ENCODE measurements around the gene FRY.

Gene FRY

DNA sequence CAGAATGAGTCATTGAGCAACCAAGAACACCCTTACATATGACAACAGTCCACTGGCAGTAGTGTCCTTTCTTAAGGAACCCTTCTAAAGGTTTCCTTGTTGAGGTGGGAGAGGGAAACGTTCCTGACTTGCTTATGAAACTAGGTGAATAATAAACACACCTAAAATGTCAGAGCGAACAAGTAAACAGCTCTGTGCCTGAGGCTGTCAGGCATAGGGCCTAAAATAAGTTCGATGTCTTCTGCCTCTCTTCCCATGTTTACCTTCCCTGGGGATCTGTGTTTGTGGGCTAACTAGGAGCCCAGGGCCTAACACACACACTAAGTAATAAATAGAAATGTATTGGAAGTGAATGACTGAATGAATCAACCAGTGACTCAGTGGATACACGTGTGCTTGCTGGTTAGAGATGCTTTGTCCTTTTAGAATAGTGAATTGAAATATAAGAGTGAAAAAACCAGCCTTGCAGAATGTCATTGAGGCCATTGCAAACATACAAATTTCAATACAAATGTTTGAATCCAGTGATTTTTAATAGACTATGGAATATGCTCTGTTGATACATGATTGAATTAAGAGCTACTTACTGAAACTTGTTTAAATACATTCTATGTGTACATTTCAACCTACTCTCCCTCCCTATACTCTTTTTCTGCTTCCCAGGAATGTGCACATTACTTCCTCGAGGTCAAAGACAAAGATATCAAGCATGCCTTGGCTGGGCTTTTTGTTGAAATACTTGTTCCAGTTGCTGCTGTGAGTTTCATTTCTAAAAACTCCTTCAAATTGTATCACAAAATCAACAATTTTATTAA, 102.9 kb downstream of the FRY start:
- no peak for DNase-seq (ENCODE audit: low spot score)

DNA sequence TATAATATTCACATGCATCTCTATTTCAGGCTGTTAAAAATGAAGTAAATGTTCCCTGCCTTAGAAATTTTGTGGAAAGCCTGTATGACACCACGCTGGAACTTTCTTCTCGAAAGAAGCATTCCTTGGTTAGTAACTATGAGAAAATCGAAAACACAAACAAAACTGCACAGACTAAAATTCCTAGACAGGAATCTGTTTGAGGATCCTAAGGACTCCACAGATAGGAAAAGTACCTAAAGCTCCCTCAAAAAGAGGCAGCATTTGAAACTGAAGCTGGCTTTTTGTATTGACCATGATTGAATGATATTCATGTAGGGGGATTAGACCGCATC, 103.4 kb downstream of the FRY start:
- no peak for DNase-seq (ENCODE audit: low spot score)

DNA sequence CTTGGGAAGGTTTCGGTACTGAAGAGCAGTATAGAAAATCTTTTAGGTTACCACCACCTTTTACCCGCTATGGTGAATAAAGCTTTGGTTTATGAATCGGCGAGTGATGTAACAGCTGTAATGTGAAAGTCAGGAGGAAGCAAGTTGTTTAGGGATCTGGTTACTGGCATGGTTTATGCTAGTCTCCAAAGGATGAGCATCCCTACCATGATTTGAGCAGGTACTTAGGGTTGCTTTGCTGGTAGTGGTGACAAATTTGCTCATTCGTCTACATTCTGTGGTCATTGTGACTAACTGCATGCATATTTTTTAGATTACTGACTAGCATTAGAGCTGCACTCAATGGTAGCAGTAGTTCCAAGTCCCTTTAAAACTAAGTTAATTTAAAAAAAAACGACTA, 104.1 kb downstream of the FRY start:
- DNase-seq (ENCODE audit: low spot score) = no peak

DNA sequence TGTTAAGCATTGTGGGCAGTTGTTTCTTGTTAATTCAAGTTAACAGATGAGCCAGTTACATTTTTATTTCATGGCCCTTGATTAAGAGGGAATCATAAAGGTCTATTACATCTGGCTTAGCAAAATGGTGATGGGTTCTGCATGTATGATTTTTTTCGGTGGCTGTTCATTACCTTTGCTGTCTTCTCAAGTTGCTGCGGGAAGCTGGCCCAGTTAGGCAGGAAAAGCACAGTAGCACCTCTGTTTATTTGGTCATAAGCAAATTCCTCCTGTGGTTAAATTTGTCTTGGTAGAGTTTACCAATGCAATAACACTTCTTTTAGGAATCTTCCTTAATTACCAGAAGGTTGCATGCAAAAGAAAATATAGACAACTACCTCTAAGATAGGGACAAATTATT, 104.5 kb downstream of the FRY start:
- DNase-seq (ENCODE audit: low spot score) = no peak

DNA sequence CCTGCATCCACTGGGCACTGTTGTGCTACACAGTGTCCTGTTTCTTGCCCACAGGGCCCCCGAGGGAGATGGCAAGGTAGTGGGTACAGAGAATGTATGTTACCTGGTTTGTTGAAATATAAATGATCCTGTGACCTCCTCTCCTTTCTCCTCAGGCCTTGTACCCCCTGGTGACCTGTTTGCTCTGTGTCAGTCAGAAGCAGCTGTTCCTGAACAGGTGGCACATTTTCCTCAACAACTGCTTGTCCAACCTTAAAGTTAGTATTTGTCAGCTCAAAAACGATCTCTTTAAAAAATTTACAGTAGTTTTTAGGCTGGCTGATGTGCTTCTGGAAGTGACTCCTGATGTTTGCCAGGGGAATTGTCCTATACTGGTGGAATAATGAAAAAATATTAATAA, 105.1 kb downstream of the FRY start:
- no peak for DNase-seq (ENCODE audit: low spot score)

DNA sequence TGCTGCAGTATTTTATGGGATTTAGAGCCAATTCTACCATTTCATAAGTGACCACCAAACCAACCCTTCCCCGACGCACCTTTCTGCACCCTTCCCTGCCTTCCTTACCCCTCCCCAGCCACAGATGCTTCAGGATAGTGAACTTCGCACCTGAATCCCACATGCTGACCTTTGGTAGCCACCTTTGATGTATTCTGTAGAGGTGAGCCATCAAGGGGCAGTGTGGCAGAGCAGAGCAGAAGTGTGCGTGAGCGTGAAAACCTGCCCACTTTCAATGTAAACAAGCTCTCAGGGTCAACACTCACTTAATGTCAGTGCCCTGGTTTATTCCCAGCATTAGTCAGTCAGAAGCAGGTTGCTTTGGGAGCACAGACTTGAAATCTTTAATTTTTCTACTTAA, 107.7 kb downstream of the FRY start:
- DNase-seq (ENCODE audit: low spot score) = no peak

DNA sequence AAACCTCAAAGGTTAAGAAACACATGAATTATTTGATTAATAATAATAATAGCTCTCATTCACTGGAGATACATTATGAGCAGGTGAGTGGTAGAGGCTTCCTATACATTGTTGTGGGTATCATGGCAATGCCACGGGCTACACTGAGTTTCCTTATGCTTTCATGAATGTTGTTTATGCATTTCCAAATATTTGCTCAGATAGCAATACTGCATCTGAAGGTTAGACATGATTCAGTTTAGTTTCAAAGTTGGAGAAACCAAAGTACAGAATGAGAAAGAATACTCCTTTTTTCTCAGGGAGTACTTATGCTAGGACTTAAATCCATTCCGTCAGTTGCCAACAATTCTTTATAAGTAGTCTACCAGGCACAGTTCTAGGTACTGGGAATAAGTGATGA, 108.5 kb downstream of the FRY start:
- no peak for DNase-seq (ENCODE audit: low spot score)

DNA sequence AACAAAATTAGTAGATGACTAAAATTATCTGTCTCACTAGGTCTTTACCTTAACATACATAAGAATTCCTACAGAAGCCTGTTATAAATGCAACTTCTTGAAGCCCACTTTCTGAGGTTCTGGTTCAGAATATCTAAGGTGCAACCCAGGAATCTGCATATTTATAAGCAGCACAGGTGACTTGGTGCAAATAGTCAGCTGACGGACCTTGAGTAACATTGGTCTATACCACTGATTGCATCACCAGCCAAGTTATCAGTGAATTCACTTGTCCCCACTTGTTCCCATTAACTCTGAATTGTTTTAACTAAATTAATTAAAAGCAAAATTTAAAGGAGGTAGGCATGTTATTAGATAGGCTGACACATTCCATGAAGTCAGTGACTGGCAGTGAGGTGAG, 109.9 kb downstream of the FRY start:
- DNase-seq (ENCODE audit: low spot score) = no peak

DNA sequence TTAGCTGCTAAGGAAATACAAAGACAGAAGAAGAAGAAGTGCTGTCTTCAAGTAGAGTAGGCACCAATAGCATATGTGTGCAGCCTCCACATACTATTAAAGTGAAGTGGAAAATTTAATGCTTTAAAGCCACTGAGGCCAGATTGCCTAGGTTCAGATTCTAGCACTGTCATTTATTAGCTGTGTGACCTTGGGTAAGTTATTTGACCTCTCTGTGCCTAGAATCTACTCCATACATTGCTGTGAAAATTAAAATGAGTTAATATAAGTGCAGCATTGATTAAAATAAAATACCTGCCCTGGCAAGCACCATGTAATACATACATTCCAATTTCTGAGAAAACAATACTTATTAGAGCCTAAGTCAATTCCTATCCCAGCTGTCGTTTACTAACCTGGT, 110.5 kb downstream of the FRY start:
- DNase-seq (ENCODE audit: low spot score) = no peak

DNA sequence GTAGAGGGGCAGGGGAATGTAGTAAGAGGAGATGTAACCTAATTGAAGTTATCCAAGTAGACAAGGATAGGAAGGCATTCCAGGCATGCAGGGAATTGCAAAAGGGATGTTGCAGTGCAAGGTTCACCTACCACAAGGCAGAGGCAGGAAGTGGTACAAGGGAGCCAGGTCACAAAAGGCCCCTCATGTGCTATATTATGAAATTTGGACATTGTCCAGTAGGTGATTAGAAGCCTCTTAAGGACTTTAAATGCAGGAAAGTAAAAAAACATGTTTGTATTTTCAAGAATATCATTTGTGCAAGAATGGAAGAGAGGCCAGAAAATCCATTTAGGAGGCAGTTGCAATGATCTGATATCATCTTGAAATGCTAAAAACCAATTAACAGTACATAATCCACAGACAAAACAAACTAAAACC, 111.4 kb downstream of the FRY start:
- DNase-seq (ENCODE audit: low spot score) = no peak

DNA sequence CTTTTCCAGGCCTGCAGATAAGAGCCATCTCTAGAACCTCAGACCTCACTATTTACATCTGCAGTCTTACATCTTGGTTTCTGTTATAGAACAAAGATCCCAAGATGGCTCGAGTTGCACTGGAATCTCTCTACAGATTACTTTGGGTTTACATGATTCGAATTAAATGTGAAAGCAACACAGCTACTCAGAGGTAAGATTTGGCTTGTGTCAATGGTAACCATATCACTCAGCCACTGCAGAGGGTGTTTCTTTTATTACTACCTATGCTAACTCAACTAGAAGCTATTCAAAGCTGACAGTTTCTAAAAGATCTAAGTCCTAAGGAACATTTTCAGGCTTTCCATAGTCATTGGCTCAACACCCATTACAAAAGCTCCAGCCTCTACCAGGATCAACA, 115.6 kb downstream of the FRY start:
- DNase-seq (ENCODE audit: low spot score) = no peak

DNA sequence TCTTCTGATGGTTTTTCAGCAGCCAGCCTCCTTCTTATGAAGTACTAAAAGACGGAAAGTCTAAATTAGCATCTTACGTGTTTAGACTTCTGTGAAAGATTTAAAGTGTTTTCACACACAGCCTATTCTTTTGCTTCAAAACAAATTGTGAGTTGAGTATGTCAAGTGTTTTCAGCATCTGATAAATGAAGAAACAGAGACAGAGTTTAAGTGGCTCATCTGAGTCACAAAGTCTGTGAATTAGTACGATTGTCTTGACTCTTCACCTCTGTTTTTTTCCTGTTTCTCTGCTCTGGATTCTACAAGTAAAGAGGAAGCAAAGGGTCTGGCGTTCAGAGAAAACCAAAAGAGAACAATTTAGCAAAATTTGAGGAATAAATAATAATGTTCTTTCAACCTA, 116.4 kb downstream of the FRY start:
- DNase-seq (ENCODE audit: low spot score) = no peak

DNA sequence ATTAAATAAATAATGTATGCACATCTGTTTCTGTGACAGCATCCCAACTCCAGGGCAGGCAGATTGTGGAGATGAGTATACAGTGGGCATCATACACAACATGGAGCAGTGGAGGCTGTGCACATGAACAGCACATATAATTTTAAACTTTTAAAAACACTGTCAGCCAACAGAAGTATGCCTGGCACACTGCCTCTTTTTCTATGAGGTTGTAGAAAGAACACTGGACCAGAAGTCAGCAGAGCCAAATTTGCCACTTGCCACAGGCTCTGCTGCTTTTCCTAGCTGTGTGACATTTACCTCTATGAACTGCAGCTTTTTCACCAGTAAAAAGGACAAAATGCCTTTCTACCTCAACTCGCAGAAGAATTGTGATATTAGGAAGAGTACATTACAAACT, 118.7 kb downstream of the FRY start:
- no peak for DNase-seq (ENCODE audit: low spot score)

DNA sequence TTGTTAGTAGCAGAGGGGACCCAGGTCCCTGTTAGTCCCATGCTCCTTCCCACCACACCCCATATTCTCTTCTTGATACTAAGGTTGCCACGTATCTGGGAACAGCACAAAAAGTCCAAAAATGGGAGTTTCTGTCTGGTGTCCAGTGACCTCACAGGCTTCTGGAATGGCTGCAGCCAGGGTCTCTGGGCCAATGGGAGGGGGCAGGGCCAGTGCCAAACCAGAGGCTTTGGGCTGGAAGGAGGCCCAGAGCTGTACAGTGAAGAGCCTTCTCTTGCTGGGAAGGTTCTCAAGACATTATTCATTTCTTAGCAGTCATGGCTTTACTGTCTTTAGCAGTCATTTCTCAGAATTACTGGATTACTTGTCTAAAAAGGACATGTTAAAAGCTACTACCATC, 119.2 kb downstream of the FRY start:
- DNase-seq (ENCODE audit: low spot score) = no peak

DNA sequence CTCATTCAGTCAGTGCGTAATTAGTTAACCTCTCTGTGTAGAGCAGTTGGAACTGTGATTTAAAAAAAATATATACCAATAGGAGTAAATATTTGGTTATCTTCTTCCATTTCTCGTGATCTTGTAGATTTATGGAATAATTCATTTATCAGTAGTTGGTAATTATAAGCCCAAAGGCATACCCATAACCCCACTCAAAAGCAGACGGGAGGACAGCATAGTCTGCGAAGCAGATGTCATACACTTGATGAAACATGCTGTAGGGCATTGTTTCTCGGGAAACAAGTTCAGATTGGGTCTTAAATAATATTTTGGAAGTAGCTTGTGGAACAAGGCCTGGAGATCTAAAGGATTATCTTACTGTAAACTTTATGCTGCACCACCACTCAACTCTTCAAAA, 119.7 kb downstream of the FRY start:
- DNase-seq (ENCODE audit: low spot score) = no peak

DNA sequence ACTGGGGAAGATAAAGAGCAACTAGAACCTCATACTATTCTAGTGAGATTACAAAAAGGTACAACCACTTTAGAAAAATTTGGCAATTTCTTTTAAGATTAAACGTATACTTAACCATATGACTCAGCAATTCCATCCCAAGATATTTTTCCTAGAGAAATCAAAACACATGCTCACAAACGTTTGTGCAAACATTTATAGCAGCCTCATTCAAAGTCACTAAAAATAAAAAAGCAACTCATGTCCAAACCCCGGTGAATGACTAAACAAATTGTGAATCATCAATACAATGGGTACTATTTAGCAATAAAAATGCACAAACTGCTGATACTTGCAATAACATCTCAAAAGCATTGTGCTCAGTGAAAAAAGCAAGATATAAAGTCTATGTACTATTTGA, 121.5 kb downstream of the FRY start:
- DNase-seq (ENCODE audit: low spot score) = no peak

DNA sequence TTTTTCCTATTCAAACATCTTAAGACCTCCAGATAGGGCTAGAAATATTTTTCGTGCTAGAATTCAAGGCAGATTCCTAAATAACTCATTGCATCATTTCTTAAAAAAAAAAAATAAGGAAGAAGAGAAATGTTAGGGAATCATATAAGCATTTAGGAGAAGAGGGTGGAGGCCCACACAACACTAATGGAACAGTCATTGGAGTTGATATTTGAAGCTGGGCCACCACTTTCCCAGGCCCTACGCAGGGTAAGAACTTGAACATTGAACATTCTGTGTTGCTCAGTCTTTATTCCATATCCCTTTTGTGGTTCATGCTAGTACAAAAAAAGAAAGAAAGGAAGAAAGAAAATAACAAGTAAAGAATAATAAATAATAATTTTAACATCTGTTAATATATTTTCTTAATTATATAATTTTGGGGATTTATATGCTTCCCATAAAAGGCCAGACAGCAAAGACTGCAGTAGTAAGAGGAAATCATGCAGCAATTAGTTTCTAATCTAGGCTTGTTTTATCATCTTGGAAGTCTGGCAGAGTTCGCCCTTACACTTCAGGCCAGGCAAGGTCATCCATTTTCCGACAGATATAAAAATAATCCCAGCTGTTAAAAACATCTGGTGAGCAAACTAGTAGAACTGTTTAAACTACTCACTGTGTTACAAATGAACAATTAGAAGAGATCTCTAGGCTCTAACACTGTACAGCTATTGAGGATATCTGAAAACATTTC, 127.7 kb downstream of the FRY start:
- DNase-seq (ENCODE audit: low spot score) = no peak

DNA sequence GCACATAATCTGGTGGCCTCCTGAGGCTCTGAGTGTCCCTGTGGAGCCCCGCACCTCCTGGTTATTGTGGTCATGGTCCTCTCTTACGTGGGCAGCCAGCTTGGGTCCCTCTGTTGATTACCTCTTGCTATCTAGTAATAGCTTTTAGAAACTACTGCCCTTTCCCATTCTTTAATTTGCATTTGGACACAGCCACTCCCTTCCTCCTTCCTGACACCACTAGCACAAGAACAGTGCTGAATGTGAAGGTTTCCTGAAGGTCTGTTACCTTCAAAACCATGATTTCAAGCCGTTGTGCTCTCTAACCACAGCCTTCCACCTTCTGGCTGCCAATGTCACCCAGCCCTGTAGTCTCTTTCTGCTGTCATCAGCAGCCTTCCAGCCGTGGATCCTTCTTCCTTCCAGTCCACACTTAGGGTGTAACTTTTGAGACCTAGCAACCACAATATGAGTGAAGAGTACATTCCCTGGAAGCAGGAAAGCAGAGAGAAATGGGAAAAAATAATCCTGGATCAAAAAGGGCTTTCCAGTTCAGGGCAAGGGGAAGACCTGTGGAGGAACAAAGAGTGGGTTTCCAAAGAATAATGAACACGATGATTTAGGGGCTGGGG, 130.9 kb downstream of the FRY start:
- no peak for DNase-seq (ENCODE audit: low spot score)

DNA sequence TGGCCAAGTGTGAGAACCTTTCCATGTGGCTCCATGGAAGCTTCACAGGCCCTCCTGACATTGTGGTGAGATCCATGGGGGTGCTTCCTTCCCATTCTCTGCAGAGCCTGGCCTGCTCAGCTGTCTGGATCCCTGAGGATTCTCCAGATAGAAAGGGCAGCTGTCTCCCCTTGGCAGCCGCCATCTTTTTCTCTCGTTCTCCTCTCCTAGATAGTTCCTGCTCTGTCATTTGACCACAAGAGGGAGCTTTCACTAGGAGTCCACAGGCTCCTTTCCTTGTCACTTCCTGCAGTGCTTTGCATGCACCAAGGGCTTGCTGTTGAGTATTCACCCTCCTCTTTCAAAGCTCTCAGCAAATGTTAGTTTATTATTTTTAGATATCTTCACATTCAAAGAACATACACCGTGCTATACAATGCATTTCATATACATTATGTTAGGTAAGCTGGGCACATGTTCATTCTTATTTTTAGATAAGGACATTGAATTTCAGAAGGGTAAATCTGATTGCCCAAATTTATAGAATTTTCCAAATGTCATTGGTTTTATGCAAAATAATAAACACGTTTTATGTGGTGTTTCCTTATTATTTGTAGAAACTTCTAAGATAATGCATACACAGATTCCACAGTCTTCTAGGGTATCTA, 133.2 kb downstream of the FRY start:
- DNase-seq (ENCODE audit: low spot score) = peak; percentile 49

DNA sequence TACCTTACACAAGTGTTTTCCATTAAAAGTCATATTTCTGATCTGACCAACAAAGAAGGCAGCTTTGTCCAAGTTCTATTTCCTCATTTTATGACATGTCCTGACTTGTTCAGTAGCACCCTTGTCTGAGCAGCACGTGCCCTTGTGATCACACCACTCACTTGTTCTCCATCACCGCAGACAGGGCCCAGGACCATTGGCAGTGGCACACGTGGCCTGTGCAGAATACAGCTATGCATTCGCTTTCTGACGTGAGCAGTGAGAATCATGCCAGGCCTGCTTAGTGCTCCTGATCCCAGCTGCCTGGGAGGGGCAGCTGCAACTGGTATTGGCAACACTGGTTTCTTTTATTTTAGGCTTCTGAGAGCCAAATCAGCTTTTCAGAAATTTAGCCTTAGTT, 134.2 kb downstream of the FRY start:
- DNase-seq (ENCODE audit: low spot score) = no peak

DNA sequence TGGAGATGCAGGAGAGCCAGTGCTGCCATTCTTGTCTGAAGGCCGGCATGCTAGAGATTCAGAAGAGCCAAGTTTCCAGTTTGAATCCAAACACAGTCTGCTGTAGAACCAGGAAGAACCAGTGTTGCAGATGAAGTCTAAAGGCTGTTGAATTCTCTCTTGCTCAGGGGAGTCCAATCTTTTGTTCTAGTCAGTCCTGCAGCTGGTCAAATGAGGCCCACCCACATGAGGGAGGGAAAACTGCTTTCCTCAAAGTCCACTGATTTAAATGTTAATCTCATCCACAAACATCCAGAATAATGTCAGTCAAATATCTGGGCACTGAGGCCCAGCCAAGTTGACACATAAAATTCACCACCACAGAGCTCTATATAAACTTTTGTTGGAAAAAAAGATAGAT, 136.6 kb downstream of the FRY start:
- no peak for DNase-seq (ENCODE audit: low spot score)

DNA sequence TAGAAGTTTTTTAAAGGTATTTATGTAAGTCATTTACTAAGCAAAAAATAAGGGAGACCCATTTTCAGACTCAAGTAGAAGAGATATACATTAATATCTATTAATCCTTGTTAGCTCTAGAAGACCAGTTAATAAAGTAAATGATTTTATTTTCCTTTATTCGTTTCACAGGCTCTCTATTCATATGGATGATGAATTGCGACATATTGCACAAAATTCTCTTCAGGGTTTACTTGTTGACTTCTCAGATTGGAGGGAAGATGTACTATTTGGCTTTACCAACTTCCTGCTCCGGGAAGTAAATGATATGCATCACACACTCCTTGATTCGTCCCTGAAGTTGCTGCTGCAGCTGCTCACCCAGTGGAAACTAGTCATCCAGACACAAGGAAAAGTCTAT, 139.3 kb downstream of the FRY start:
- no peak for DNase-seq (ENCODE audit: low spot score)

DNA sequence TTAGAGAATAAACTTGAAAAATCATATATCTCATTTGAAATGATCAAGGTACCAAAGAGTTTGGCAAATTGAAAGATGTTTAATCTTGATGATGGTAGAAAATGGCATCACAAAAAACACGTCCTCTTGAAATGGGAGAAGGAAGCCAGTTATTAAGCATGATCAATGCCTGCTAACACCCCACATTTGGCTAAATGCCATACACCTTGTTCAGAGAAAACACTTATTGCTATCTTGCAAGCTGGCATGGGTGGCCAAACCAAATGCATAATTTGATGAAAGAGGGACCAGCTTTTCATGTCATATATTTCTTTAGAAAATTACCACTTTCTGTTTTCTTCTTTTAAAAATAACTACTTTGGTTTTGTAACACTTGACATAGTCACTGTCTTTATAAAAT, 142.3 kb downstream of the FRY start:
- no peak for DNase-seq (ENCODE audit: low spot score)

All from LoVo (cell line).